Medulla oblongata (tissue), 1 donor: Measurements from ENCODE around the gene ADH1A.
"Not testable (repeated sequence)": the region's sequence is repeated elsewhere in the genome, so short reads cannot be mapped to it uniquely, and the experiment has no call there.

ENCODE experiments used
- DNase-seq: peaks from one replicate; pipeline ENCODE4 v3.0.0-alpha.2; 2015; ENCODE audit errors: extremely low spot score

The ADH1A gene

GRCh38 chr4:99281261-99281660 lies 9.5 kb downstream of the ADH1A start:
- no peak for DNase-seq

DNA sequence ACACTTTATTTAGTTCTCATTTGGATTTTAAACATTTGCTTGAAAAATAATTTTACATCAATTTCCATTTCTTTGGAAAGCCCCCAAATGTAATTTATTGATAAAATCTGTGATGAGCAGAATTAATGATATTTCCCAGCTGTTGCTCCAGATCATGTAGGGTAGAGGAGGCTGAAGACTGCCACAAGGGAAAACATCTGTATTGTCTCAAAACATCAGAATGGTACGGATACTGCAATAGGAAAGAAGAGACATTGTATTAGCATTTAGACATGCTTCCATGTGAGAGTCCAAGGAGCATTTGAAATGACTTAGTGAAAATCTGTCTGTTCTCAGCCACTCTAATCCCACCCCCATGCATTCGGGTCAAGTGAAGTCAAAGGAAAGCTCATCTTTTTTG lies 14.4 kb downstream of the ADH1A start:
- DNase-seq = no peak

GRCh38 chr4:99275885-99276284 lies 14.9 kb downstream of the ADH1A start:
- DNase-seq = no peak

GRCh38 chr4:99275050-99275449 lies 15.7 kb downstream of the ADH1A start:
- no peak for DNase-seq

DNA sequence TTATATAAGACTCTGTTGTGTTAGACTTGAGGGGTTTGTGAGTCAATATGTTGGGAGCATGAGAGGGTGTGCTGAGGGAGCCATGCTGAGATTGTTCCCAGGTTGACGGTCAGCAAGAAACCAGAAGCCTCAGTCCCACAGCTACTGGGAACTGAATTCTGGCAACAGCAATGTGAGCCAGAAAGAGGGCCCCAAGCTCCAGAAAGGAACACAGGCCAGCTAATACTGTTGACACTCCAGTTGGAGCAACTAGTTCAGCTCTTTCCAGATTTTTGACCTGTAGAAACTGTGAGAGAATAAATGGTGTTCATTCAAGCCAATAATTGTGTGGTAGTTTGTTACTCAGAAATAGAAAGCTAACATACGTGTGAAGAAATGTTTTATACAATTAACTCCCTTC lies 17.1 kb downstream of the ADH1A start:
- DNase-seq = no peak

- no peak for DNase-seq
Measured at GRCh38 chr4:99264927-99265326, 25.9 kb downstream of the ADH1A start.

GRCh38 chr4:99252746-99253145 lies 38.0 kb downstream of the ADH1A start:
- no peak for DNase-seq

- no peak for DNase-seq
Measured at GRCh38 chr4:99248714-99249113, 42.1 kb downstream of the ADH1A start.

DNA sequence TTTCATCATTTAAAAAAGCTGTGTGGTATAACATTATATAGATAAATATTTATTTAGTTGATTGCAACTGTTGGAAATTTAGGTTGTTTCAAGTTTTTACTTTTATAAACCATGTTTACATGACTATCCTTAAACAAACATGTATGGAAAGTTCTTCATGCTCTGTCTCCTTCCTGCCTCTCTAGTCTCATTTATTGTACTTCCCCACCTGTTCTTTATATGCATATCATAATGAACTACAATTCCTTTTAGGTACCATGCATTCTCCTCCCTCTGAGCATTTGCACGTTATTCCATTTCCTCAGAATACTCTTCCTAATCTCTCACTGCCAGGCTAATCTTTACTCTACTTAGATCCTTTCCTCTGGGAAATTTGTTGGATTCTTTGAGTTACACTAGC lies 54.8 kb downstream of the ADH1A start:
- no peak for DNase-seq

DNA sequence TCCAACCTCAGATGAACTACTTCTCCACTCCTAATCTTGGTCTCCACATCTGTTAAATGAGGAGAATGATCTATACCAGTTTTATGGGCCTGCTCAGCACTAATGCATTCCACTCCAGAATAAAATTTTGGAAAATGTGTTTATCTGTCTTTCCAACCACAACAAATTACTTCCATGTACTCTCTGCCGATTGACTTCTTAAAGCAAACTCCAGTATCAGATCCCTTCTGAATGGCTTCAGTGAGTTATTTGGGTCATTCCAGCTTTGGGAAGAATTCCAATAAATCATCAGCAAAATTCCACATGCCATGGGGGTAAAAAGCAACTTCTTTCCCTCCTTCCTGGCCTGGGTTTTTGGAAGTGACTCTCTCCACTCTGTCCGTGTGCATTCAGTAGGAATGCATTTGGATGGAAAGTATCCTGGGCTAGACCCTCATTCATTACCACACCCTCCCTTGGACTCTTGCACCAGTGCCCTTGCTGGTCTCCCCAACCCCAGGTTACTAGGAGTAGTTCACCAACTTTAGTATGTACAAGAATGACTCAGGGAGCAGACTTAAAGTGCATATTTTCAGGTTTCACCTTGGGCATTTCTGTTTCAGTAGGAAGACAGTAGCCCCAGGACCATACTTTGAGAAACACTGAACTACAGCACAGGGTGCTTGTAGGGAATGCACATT lies 56.3 kb downstream of the ADH1A start:
- DNase-seq = no peak

- DNase-seq = not testable (repeated sequence)
Measured at GRCh38 chr4:99233397-99233796, 57.4 kb downstream of the ADH1A start.

DNA sequence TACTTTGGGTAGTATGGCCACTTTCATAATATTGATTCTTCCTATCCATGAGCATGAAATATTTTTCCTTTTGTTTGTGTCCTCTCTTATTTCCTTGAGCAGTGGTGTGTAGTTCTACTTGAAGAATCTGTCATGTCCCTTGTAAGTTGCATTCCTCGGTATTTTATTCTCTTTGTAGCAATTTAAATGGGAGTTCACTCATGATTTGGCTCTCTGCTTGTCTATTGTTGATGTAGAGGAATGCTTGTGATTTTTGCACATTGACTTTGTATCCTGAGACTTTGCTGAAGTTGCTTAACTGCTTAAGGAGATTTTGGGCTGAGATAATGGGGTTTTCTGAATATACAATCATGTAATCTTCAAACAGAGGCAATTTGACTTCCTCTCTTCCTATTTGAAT lies 62.1 kb downstream of the ADH1A start:
- DNase-seq = not testable (repeated sequence)

- DNase-seq = not testable (repeated sequence)
Measured at GRCh38 chr4:99227646-99228045, 63.1 kb downstream of the ADH1A start.
